Measurements from ENCODE around the gene CMTR1.

Gene CMTR1

DNA sequence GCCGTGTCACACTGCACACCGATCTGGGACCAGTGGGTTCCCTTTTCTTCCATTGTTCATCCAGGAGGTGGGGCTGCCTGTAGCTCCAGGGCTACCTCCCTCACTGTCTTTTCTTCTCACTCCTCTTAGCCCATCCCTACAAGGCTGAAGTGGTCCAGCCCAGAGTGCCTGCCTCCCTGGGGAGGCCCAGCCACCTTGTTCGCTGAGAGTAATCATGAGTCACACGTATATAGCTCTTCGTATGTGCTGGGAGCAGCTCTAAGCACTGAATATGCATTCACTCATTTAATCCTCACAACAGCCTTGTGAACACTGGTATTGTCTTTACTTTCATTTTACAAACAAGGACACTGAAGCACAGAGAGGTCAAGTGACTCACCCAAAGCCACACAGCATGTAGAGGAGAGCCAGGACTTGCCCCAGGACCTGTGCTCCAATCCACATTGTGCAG, 81.3 kb downstream of the CMTR1 start:
- DNase-seq (ENCODE audit: low spot score): no peak

DNA sequence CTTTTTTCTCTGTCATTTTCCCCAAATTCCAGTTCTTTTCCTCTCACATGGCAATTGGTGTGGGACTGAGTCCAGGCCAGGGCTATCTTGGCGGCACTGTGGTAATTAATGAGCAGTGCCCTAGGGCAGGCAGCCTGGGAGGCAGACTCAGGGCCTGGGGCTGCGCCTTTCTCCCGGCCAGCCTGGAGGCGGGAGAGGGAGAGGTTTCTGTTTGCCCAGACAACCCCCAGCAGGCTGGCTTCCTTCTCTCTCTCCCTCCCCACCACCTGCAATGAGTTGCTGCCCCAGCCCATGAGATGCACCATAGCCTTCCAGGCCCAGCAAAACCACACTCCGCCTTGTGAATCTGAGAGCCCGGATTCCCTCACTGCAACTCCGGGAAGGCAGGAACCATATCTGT, 81.8 kb downstream of the CMTR1 start:
- DNase-seq (ENCODE audit: low spot score): no peak

DNA sequence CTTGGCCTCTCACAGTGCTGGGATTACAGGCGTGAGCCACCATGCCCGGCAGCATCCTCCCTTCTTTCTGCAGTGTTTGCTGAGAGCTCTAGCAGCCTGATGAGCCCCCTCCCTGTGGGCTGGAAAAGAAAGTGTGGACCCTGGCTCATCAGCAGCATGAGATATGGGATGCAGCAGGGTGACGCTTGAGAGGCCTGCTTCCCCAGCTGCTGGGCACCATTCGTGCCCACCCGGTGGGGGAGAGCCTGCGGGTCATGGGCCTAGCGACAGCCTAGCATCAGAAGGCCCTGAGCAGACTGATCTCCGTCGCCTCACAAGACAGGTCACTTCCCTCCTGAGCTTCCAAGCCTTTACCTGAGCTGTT, 82.7 kb downstream of the CMTR1 start:
- DNase-seq (ENCODE audit: low spot score): no peak

DNA sequence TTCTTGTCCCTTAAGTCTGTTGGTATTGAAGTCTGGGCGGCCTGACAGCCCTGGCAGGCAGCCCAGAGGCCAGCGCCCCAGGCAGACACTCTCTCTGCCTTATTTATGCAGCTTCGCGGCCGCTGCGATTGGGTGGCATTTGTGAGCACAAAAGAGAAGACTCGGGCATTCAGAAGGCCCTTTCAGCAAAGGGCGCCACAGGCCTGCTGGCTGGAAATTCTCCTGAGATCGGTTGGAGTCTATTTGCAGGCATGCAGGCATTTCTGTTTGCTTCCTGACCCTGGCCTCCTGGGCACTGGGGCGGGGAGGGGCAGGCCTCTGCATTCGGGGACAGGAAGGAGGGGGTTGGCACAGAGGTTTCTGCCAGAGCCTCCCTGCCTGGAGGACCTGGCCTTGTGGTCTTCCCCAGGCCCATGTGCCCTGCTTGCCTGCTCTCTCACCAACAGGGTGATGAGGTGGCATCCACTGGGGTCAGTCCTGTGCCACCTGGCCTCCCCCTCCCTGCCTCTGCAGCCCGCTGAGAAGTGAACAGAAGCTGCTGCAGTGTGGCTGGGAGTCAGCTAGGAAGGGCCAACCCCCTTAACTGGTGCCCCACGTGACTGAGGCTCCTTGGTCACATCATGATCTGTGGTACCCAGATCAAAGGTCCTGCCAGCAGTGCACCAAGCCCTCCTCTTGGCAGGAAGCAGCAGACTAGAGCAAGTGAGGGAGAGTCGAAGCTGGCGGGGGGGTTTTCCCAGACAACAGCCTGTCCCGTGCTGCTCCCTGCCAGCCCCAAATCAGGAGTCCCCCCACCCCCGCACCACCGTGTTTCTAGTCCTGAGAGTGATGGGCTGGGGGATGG, 83.3 kb downstream of the CMTR1 start:
- peak; percentile 86 for DNase-seq (ENCODE audit: low spot score)

DNA sequence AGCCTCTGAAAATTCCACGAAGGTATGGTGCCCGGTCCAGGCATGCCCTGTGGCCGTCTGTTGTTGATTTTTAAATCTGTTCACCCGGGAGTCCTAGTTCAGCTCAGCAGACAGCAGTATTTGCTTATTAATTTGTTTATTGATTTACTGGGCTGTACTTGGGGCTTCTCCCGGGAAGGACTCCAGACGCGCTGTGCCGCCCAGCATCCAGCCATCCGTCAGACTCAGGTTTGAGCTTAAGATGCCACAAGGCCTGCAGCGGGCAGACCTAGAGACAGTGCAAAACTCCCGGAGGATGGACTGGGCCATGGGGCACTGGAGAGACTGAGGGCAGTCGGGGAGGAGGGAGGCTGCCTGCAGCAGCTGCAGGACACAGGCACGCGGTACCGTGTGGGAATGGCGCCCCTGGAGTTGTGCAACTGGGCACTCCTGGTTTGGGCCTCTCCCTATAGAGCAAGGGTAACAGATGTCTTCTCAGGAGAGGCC, 83.9 kb downstream of the CMTR1 start:
- no peak for DNase-seq (ENCODE audit: low spot score)

DNA sequence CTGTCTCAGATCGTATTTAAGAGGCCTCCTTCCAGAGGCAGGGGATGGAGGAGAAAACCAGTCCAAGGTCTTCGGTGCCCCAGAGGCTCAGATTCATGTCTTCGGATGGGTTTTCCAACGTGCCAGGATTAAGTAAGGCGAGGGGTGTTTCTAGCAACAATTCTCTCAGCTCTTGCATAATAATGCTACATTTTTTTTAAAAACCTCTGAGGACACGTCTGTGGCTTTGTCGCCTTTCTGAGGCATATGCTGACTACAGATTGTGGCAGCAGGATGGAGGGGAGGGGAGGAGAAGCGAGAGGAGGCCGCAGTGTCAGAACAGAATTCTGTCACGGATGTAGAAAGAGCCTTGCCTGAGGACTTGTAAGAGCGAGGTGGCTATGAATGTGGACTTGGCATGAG, 84.4 kb downstream of the CMTR1 start:
- no peak for DNase-seq (ENCODE audit: low spot score)

DNA sequence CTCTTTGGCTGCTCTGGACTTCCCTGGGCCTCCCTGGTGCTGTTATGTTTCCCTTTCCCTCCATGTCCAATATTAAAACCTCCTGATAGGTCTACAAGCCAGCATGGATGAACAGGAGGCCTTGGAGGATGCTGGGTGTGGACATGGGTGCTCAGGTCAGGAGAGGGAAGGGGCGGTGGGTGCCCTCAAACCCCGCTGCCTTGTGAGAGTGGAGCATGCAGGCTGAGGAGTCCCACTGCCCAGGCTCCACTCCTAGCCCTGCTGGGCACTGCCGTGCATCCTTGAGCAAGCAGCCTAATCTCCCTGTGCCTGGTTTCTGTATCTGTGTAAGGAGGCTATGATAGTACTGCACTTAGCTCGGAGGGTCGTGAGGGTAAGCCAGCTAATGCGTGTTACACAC, 85.1 kb downstream of the CMTR1 start:
- no peak for DNase-seq (ENCODE audit: low spot score)

DNA sequence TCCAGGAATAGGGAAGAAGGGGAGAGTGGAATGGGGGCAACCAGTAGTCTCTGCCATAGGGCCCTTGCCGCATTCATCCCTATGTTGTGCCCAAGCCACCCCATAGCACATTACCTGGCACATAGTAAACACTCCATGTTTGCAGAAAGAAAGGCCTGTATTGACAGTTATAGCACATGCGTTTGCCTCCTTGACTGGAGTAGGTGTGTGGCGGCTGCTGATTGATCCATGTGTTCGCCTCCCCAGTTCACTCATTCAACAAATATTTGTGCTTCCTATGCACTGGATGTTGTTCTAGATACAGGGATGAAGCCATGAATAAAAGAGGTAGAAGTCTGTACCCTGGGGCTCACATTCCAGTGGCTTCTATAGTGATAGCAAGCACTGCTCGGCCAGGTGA, 86.4 kb downstream of the CMTR1 start:
- DNase-seq (ENCODE audit: low spot score): no peak

DNA sequence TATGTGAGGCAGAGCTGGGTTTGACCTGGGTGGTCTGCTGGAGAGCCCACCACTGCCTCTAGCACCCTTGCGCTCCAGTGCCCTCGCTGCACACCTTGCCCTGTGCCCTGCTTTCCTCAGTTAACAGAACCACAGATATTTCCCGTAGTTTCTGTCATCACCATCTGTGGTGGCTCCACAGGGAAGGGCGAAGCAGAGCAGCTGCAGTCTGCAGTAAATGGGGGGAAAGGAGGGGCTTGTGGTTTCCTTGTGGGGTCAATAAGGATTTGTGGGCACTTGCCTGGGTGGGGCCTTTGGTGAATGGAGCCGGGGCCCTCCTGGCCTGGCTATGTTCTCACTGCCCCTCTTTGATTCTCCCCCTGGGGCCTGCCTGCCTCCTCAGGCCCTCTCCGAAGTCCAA, 87.9 kb downstream of the CMTR1 start:
- no peak for DNase-seq (ENCODE audit: low spot score)

DNA sequence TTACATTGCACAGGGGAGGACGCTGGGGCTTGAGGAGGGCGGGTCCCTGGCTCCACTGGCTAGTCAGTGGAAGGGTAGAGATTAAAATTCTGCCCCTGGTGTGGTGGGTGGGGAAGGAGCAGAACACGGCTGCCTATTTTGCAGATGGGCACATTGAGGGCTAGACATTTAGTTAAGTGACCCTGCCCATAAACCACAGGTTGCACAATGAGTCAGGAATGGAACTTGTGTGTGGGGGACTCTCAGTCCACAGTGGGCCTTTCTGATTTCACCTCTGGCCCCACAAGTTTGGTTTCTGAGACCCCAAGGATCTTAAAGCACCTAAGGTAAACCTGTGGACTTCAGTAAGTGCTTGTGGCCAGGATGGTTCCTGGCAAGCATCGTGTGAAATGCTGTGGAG, 88.7 kb downstream of the CMTR1 start:
- DNase-seq (ENCODE audit: low spot score): no peak

DNA sequence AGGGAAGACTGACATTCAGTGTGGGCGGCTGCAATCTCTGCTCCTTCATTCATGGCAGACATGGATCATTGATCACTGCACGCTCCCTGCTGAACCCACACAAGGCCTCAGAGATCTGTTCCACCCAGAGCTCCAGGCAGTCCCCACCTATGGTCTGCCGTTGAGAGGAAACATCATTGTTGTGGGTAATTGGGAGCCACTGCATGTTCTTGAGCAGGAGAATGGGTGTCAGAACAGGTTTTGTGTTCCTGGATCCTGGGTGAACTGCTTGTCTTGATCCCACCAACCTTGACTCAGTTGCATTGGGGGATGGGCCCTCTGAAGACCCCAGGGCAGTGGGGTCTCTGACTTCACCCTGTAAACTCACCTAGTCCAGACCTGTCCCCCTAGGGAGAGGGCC, 89.8 kb downstream of the CMTR1 start:
- DNase-seq (ENCODE audit: low spot score): no peak

DNA sequence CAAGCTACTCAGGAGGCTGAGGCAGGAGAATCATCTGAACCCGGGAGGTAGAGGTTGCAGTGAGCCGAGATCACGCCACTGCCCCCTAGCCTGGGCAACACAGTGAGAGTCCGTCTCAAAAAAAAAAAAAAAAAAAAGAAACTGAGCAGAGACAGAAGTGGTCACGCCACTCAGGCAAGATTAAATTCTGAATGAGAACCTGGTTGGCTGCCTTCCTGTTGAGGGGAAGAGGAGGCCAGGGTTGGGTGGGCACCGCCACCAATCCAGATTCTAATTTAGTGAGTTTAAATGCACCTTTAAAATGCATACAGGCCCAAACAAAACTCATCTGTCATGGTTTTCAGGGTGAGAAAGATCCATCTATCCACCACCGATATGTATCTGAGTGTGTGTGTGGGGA, 90.4 kb downstream of the CMTR1 start:
- no peak for DNase-seq (ENCODE audit: low spot score)

DNA sequence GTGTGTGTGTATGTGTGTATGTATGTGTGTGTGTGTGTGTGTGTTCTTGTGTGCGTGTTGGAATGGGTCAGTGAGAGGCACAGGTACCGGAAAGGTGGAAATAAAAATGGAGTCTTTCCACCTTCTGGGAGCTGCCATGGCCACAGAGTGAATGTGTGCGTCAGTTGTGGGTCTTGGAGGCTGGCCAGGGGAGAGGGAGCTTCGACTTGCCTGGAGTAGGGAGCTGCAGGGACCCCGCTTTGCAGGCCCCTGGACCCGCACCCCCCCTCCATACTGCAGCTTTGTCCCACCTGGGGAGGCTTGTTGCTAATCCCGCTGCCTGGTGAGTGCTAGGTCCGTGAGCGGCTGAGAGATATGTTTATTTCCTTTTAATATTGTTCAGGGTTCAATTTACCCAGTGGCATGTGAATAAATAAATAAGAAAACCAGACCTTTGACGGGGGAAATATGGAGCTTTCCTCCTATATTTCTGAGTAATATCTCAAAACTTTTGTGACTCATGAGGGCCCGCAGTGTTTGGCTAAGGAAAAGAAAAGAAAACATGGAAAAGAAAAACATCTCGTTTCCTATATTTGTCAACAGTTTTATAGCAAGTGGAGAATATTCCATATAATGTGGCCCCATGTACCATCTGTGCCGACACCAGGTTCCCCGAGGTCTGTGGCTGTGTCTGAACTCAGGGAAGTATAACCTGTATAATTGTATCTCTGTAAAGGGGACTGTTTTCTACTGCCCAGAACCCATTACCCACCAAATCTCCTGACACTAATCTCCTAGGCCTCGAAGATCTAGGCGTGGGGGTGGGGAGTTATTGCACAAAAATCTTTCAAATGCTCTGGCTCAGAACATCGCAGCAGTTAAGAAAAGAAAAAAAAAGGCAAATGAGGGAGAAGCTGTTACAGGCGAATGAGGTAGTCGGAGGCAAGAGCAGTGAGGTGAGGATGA, 91.3 kb downstream of the CMTR1 start:
- no peak for DNase-seq (ENCODE audit: low spot score)

DNA sequence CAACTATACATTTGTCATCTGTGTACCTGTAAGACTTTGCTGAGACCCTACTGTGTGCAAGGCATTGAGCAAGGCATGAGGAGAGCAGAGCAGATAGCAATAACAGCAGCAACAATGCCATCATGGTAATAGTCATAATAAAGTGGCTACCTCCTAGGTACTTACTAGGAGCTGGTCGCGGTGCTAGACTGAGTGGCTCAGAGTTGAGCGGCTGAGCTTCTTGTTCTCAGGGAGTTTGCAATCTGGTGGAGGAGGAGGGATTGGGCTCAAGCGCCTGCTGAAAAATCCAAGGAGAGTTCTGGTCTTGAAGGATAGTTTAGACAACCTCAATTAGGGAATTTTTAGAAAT, 91.9 kb downstream of the CMTR1 start:
- DNase-seq (ENCODE audit: low spot score): no peak

DNA sequence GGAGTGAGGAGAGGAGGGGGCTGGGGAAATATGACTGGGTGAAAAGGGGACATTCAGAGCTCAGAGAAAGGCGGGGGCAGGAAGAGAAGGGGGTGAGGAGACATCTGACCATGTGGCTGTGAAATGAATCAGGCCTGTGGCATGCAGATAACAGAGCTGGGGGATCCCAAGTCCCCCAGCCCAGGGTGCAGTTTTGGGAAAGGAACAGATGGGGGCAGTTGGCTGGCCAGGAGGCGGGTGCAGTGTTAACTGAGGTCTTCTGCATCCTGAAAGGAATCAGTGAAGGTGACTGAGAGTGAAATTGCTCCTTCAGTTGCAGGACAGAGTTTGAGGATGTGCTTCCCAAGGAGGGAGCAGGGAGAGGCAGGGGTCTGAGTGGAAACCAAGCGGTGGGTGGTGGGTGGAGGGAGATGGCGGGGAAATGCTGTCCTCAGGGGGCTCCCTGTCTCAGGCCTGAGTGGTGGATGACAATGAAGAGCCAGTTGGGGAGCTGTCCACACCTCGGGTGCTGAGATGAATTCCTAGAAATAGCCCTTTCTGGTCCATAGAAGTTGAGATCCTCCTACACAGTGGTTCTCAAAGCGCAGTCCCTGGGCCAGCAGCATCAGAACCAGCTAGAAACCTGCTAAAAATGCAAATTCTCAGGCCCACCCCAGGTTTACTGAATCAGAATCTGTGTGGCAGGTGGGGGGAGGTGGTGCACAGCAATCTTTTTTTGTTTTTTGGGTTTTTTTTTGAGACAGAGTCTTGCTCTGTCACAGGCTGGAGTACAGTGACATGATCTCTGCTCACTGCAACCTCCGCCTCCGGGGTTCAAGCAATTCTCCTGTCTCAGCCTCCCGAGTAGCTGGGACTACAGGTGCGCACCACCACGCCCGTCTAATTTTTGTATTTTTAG, 92.7 kb downstream of the CMTR1 start:
- DNase-seq (ENCODE audit: low spot score): no peak

DNA sequence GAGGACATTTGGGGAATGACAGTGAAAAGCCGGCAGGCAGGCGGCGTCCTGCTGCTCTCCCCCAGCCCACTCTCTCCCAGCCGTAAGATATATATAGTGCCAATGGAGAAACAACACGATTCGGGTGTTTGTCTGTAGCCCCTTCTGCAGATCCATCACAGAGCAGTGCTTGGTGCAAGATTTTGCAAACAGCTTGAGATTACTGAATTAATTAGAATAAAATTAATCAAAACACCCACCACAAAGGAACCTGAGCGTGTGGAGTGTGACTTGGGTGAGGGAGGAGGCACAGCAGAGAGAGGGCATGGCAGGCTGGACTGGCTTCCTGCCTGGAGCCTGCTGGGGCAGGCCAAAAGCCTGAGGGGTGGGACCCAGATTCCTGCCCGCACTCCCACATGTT, 95.5 kb downstream of the CMTR1 start:
- no peak for DNase-seq (ENCODE audit: low spot score)

DNA sequence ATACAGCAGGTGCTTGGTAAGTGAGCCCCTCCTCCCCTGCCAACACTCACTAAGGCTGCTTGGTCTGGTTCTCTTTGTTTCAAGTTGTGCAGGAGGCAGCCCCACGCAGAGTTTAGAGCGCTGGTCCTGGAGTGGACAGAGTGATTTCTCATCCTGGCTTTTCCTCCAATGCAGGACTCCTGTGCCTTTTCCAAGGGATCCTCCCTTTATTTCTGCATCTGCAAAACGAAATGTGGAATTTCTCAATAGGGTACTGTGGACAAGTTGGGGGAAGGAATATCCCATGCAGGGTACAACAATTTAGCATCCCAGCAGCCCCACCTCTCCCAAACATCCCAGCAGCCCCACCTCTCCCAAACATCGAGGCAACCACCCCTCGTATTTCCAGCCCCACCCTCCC, 97.3 kb downstream of the CMTR1 start:
- no peak for DNase-seq (ENCODE audit: low spot score)

DNA sequence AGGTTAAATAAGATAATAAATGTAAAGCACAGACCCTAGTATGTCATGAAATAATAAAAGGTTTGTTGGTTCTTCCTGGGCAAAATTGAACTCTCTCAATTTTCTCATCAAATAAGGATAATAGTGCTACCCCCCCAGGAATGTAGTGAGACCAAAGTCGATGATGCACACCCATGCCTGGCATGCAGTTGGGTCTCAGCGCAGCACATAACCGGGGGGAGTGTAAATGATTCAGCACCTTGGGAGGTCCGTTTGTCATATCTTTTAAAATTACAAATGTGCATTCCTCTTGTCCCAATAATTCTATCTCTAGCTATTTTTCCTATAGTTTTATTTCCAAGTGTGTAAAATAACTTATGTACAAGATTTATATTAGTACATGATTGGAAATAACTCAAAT, 98.0 kb downstream of the CMTR1 start:
- DNase-seq (ENCODE audit: low spot score): no peak
